NCI-H1694 treated with DMSO at 0.1 percent for 48 hours (cell line): ENCODE measurements around the gene ACACB.

Source experiments
- DNase-seq: peaks from one replicate; lab custom pipeline; 2025; lab: John Stamatoyannopoulos, UW

ACACB gene

DNA sequence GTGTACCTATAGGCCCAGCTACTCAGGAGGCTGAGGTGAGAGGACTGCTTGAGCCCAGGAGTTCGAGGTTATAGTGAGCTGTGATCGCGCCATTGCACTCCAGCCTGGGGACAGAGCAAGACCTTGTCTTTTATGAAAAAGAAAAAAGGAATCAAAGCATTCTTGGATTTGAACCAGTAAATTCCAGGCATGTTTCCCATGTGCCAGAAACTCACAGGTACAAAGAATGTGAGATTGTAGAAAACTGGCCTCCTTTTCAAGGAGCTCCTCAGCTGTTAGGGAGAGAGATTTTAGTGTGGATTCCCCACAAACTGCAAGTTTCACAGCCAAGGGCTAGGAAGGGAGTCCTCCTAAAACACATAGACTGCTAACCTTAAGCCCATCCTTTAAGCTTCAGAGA lies 97.7 kb downstream of the ACACB start:
- DNase-seq, result no peak

DNA sequence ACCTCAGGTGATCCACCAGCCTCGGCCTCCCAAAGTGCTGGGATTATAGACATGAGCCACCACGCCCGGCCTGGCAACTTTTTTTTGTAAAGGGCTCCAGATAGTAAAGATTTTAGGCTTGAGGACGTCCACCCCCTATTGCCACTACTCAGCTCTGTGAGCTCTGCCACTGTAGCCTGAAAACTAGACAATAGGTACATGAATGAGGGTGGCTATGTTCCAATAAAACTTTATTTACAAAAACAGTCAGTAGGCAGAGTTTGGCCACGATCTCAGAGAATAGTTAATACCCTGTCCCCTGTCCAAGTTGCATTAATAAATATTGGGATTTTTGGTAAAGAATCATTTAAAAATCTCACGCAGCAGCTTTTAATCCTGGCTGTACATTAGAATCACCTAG lies 102.6 kb downstream of the ACACB start:
- no peak for DNase-seq

DNA sequence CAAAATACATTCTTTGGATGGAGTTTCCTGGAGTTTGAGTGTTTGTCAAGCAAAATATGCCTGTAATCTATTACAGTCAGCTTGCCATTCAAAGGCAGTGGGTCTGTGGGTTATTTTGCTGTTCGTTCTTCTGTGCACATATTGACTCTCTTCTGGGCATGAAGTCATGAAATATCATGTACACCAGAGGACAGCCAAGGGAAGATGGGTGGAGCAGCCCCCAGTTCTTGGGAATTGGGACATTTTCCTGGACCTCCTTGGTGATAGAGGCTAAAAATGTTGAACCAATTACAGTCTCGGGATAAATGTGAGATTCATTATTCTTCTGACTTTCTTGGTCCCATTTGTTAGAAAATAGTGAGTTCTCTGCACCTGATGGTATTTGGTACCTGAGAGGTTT lies 103.6 kb downstream of the ACACB start:
- DNase-seq, result no peak

DNA sequence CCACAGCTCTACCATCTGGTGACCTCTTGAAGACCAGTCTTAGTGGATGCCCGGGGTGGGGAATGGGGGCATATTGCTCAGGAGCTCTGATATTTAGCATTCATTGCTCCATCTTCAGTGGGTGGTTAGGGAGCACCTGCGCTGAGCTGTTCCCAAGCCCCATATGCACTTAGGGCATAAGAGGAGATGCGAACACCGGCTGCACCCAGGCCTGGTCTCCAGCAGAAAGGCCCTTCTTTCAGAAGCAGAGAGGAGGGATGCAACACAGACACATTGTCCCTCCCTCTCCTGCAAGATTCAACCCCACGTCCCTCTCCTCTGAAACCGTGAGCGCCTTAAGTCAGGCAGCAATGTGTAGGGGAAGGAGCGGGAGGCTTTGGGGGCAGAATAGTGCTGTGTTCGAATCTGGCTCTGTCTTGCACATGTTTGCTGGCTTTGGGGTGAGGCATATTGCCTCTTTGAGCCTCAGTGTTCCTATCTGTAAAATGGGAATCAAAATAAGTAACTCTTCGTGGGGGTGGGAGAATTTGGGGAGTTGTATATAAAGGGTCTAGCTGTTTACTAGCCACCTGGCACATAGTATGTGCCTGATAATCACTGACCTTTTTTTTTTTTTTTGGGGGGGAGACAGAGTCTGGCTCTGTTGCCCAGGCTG lies 105.0 kb downstream of the ACACB start:
- DNase-seq, result no peak

DNA sequence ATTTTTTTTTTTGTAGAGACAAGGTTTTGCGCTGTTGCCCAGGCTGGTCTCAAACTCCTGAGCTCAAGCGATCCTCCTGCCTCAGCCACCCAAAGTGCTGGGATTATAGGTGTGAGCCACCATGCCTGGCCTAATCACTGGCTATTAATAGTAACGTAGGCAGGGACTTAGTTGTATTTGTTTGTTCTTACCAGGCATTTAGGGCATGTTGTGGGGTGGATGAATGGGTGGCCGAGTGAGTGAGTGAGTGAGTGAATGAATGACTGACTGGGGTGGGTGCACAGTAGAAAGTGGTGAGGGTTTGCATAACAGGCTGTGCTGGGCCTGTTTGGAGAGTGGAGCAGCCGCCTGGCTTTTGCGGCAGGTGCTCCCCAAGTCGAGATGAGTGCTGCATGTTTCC lies 105.7 kb downstream of the ACACB start:
- no peak for DNase-seq

DNA sequence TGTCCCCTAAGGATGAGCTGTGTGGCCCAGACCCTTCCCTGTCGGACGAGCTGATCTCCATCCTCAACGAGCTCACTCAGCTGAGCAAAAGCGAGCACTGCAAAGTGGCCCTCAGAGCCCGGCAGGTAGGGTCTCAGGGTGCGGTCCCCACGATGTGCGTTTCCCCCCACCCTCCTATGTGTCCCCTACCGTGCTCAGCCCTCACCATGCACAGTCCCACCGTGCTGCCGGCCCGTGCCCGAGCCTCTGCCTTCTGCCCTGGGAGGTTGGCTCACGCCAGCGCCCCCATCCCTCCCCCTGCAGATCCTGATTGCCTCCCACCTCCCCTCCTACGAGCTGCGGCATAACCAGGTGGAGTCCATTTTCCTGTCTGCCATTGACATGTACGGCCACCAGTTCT lies 106.1 kb downstream of the ACACB start:
- no peak for DNase-seq

DNA sequence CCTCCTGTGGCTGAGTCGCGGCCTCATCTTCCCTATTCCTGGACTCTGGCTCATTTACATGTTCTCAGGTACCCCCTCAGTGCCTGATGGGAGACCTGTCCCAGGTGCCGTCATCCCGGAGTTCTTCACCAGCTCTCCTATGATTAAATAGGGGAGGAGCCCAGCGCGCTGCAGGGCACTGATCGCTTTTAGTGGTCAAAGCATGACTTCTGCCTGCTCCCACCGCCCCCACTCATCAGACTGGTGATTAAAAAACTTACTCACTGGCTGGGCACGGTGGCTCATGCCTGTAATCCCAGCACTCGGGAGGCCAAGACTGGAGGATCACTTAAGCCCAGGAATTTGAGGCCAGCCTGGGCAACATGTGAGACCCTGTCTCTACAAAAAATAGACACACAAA lies 106.8 kb downstream of the ACACB start:
- no peak for DNase-seq

DNA sequence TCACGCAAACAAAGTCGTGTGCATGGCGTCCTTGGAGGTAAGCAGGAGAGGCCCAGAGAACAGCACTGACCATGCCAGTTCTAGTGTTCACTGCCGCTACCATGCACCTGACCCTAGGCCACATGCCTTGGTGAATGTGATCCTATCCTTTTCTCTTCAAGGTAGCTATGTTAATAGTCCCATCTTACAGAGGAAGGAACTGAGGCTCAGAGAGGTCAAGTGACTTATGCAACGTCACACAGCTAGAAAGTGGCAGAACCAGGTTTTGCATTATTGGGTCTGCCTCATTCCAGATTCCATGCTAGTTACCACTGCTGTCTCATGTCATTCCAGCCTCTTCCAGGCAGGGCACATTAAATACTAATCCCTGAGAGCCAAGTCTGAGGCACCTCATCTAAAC lies 107.5 kb downstream of the ACACB start:
- no peak for DNase-seq

DNA sequence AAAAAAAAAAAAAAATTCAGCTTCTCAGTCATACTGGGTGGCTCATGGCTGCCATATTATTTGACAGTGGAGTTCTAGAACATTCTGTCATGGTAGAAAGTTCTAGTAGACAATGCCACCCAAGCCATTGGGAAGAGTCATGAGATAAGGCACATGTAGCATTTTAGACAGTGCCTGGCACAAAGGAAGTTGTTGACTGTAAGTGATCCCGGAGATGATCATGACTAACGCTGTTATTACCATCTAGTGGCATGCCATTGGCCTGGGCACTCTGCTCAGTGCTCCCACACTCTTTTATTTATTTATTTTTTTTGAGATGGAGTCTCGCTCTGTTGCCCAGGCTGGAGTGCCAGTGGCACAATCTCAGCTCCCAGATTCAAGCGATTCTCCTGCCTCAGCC lies 112.3 kb downstream of the ACACB start:
- DNase-seq, result no peak

DNA sequence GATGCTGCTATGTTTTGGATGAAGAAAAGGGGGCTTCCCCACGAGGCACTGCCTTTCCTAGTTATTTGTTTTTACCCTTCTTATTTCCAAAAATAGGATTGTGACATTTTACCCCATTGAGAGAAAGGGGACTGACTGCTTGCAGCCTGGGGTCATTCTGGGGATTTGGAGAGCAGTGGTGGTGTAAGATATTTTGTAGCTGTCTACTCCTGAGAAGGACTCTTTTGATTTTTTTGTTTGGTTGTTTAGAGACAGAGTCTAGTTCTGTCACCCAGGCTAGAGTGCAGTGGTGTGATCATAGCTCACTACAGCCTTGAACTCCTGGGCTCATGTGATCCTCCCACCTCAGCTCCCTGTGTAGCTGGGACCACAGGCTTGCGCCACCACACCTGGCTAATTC lies 113.8 kb downstream of the ACACB start:
- DNase-seq, result no peak

DNA sequence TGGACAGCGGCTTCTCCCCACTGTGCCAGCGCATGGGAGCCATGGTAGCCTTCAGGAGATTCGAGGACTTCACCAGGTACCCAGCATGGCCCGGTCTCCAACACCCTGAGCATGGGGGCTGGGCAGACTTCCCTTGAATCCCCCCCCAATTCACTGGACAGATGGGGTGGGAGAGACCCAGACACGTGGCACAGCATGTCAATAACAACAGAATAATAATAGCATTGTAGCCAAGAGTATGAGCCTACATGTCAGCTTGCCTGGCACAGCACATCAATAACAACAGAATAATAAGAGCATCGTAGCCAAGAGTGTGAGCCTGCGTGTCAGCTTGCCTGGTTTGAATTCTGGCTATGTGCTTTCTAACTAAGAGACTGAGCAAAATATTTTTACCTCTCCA lies 116.3 kb downstream of the ACACB start:
- no peak for DNase-seq

DNA sequence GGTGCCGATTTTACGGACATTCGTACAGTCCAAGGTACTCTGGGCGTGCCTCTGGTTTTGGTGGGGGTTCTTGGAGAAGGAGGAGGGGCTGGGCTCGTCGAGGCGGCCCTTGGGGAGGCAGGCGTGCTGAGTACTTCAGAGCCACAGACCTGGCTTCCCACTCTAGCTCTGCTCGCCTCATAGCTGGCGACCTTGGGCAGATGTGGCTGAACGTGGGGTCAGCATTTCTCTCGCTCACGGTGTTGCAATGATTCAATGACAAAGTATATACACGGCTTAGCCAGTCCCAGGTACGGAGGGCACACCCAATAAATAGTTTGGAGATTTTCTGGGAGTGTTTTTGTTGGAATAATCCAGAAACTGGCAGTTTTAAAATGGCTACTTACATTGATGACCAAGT lies 117.6 kb downstream of the ACACB start:
- DNase-seq, result no peak

DNA sequence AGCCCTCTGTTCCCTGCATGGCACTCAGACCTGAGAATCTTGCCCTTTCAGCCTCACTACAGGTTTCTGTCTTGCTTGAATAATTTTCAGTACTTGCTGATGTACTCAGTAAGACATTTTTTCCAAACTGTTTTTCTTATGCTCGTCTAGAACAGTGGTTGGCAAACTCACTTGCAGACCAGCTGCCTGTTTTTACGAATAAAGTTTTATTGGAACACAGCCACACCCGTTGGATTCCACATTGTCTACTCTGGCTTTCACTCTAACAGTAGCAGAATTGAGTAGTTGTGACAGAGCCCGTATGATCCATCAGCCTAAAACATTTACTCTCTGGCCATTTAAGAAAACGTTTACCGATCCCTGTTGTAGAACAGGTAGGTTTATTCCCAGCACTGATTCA lies 119.9 kb downstream of the ACACB start:
- DNase-seq, result no peak

DNA sequence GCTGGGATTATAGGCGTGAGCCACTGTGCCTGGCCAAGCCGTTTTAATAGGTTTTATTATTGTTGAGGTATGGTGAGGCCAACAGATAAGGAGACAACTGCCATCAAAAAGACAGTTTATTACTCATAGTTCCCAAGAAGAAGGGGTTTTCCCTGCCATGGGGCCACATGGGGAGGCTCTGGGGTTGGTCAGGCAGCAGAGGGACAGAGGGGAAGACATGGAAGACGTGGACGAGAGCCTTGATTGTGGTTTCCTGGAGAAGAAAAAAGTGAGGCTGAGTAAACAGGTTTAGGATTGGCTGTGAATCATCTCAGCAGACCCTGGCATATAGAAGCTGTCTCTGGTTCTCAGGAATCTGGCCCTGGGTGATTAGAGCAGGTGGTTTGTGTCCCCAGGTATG lies 122.8 kb downstream of the ACACB start:
- no peak for DNase-seq

DNA sequence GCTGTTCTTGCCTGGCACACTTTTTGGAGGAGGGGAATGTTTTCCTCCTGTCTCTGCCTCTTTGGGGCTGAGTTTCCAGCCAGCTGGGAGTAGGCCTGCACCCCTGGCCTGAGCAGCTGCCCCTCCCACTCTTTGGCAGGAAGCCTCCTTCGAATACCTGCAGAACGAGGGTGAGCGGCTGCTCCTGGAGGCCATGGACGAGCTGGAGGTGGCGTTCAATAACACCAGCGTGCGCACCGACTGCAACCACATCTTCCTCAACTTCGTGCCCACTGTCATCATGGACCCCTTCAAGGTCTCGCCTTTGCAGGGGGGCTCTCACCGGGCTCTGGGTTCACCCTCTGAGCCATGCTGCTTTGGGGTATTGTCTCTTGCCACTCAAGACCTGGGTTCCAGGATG lies 123.3 kb downstream of the ACACB start:
- no peak for DNase-seq

DNA sequence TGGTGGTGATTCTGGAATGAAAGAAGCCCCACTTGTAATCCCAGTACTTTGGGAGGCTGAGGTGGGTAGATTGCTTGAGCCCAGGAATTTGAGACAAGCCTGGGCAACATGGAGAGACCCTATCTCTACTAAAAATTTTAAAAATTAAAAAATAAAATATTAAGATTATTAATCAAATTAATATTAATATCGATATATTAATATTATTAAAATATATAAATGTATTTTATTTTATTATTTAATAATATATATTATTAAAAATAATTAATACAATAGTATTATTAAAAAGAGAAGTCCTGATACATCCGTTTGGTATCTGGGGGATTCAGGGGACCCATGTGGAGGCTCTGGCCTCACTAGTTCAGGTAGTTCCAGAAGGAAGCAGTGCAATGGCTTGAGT lies 124.0 kb downstream of the ACACB start:
- no peak for DNase-seq

DNA sequence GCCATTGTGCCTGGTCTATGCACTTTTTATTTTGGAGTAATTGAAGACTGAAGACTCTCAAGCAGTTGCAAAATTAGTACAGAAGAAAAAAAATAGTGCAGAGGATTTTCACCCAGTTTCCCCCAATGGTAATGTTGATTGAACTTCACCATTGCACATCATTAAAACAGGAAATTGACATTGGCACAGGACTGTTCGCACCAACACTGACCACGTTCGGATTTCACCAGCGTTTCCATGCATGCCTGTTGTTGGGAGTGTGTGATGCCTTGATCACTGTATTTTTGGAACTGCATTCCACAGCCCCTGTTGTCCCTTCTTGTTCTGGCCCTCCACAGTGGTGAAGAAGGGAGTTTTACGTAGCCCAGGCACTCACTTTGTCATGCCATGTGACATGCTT lies 125.5 kb downstream of the ACACB start:
- DNase-seq, result no peak

DNA sequence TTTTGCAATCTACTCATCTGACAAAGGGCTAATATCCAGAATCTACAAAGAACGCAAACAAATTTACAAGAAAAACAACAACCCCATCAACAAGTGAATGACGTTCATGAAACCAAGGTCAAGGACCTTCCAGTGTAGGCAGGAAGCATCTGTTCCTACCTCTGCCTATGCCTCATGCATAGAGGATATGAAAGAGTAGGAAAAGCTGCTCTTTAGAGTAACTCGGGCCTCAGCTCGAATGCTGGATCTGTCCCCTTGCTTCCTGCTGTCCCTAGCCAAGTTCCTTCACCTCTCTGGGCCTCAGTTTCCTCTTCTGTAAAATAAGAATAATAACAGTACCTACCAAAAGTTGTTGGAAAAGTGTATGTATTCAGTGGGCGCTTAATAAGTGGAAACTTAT lies 127.7 kb downstream of the ACACB start:
- no peak for DNase-seq

DNA sequence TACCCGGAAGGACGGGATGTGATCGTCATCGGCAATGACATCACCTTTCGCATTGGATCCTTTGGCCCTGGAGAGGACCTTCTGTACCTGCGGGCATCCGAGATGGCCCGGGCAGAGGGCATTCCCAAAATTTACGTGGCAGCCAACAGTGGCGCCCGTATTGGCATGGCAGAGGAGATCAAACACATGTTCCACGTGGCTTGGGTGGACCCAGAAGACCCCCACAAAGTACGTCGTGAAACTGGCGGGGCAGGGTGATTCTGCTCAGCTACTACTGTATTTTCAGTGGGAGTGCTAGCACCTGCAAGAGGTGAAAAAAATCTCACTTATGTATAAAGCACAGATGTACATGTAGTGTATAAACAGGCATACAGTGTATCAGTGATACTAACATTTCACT lies 129.8 kb downstream of the ACACB start:
- no peak for DNase-seq

DNA sequence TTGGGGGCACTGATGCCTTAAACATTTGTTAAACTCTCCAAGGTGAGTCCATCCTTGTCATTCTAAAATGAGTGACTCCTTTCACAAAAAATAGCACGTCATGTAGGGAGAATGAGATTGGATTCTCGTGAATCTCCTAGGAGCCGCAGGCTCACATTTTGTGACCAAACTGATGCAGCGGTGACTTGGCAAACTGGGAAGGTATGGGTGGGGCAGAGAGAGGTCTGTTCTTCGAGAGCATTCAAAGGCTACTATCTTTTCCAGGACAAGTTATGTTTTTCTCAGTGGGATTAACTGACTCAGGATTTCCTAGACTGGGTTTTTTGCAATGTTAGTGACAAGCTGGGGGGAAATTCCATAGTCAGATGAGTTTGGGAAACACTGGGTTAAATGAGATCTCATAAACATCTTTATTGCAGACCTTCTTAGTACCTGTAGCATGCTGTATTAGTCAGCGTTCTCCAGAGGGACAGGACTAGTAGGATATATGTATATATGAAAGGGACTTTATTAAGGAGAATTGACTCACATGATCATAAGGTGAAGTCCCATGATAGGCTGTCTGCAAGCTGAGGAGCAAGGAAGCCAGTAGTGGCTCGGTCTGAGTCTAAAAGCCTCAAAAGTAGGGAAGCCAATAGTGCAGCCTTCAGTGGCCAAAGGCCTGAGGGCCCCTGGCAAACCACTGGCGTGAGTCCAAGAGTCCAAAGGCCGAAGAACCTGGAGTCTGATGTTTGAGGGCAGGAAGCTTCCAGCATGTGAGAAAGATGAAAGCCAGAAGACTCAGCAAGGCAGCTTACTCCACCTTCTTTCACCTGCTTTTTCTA lies 131.7 kb downstream of the ACACB start:
- no peak for DNase-seq

DNA sequence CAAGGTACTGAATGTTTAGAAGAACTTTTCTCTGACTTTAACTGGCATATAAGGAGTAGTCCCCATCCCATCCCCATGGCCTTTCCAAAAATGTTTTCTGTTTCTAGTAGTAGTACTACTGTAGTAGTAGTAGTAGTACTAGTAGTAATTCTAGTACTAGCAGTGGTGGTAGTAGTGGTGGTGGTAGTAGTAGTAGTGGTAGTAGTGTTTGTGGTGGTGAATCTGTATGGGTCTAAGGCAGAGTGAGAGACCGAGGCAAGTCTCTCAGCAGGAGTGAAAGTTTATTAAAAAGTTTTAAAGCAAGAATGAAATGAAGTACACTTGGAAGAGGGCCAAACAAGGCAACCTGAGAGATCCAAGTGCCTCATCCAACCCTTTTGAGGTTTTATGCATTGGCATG lies 134.1 kb downstream of the ACACB start:
- DNase-seq, result no peak

DNA sequence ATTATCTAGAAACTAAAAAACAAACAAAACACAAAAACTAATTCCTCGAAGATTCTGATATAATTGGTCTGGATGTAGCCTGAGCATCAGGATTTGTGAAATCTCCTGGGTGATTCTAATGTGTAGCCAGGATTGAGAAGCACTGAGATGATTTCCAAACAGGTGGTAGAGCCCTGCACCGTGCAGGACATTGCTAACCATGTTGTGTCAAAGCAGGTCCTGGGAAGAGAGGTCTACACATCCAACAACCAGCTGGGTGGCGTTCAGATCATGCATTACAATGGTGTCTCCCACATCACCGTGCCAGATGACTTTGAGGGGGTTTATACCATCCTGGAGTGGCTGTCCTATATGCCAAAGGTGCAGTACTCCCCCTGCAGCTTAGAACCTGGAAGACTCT lies 136.4 kb downstream of the ACACB start:
- no peak for DNase-seq

DNA sequence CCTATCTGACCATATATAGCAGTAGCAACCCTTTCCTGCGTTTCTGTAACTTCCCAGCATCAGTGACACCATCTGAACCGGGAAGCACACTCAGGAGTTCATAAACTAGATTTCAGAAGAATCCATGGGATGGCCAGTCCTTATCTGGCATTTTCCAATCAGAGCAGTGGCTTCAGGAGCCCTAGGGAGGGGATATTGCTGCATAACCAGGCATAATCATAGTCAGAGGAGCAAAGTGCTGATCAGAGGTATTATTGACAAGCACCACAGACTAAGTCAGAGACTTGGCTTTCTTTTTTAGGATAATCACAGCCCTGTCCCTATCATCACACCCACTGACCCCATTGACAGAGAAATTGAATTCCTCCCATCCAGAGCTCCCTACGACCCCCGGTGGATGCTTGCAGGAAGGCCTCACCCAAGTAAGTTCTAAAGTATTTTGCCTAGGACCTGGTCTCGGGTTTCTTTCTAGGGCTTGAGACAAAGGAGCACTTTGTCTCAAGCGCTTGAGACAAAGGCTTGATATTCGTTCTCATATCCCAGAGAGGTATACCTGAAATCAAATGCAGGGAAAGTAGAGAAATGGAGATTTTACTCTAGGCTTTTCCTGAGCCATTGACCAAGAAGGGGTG lies 137.6 kb downstream of the ACACB start:
- no peak for DNase-seq

DNA sequence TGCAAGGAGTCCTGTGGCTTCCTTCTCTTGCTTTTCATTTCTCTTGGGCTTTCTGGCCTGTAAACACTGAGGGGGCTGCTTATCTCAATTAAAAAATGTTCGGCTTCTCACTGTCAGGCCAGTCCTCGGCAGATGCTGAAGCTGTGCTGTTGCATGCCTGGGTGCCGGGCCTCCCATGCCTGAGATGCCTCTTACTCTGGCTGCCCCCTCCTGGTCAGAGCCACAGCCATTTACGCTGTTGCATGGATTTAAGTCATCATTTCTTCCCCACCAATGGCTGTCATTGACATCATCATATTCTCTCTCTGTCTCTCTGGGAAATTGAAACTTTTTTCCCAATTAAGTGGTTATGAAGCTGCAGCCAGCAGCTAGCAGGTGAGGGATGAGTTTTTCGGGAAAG lies 139.0 kb downstream of the ACACB start:
- no peak for DNase-seq
